Neural cell (in vitro differentiated cells): Measurements from ENCODE around the gene NDST1. TPM values are rescaled to one million over a fixed set of nuclear protein-coding genes. Genes with fewer than 3 reads are reported as not detected.

ENCODE experiments used
- H2AFZ ChIP-seq: fragments of 200-600, 300-800 bp; sonication (generic), shearing (Covaris generic); 2 replicates; pipeline ENCODE4 v1.6.0; 2014; ENCODE audit warnings: low read depth, mild to moderate bottlenecking, antibody characterized with exemption, low read length, moderate library complexity
- H3F3A ChIP-seq: fragments of 200-600 bp; shearing (Covaris generic); 2 replicates; pipeline ENCODE4 v1.6.1; 2016; ENCODE audit warnings: mild to moderate bottlenecking, moderate library complexity, mixed read lengths, antibody characterized with exemption, low read length; ENCODE audit not compliant: insufficient read depth, poor library complexity, severe bottlenecking
- H3K27ac ChIP-seq: fragments of 200-600, 300-800 bp; sonication (generic), shearing (Covaris generic); 2 replicates; pipeline ENCODE4 v1.5.1; 2014; ENCODE audit warnings: mild to moderate bottlenecking, low read length, moderate library complexity
- H3K27me3 ChIP-seq: fragments of 300-800, 200-600 bp; sonication (generic), shearing (Covaris generic); 2 replicates; pipeline ENCODE4 v1.6.0; 2014; ENCODE audit warnings: mild to moderate bottlenecking, low read depth, low read length, moderate library complexity; ENCODE audit not compliant: insufficient read depth
- H3K36me3 ChIP-seq: fragments of 300-800, 200-600 bp; sonication (generic), shearing (Covaris generic); 2 replicates; pipeline ENCODE4 v1.5.1; 2014; ENCODE audit warnings: mild to moderate bottlenecking, antibody characterized with exemption, low read length, moderate library complexity; ENCODE audit not compliant: insufficient read depth
- H3K4me2 ChIP-seq: fragments of 300-800, 200-600 bp; sonication (generic), shearing (Covaris generic); 2 replicates; pipeline ENCODE4 v1.6.0; 2014; ENCODE audit warnings: mild to moderate bottlenecking, low read length
- H3K4me3 ChIP-seq: fragments of 300-800, 200-600 bp; sonication (generic), shearing (Covaris generic); 2 replicates; pipeline ENCODE4 v1.5.1; 2014; ENCODE audit warnings: mild to moderate bottlenecking, low read length, moderate library complexity
- H3K79me2 ChIP-seq: fragments of 200-600 bp; shearing (Covaris generic); replicated peaks from 2 replicates; pipeline ENCODE4 v1.6.0; 2014; ENCODE audit warnings: mild to moderate bottlenecking, low read length, moderate library complexity; ENCODE audit not compliant: insufficient read depth
- H3K9ac ChIP-seq: fragments of 300-800, 200-600 bp; sonication (generic), shearing (Covaris generic); 2 replicates; pipeline ENCODE4 v1.6.1; 2016; ENCODE audit warnings: mild to moderate bottlenecking, low read length, mixed read lengths
- H3K9me2 ChIP-seq: fragments of 200-600 bp; shearing (Covaris generic); 2 replicates; pipeline ENCODE4 v1.6.1; 2016; ENCODE audit warnings: mild to moderate bottlenecking, low read length, mixed read lengths; ENCODE audit not compliant: insufficient read depth
- H3K9me3 ChIP-seq: fragments of 200-600, 300-800 bp; sonication (generic), shearing (Covaris generic); 2 replicates; pipeline ENCODE4 v1.6.1; 2016; ENCODE audit warnings: mild to moderate bottlenecking, mixed run types, low read length, moderate library complexity, mixed read lengths
- H4K20me1 ChIP-seq: fragments of 200-600 bp; shearing (Covaris generic); 2 replicates; pipeline ENCODE4 v1.6.1; 2016; ENCODE audit warnings: mild to moderate bottlenecking, mixed run types; ENCODE audit not compliant: insufficient read depth
- EP300 ChIP-seq: fragments of 450-650 bp; conservative IDR thresholded peaks from 2 replicates; pipeline ENCODE4 v1.6.1; 2014; ENCODE audit warnings: antibody characterized with exemption, mild to moderate bottlenecking, moderate library complexity; ENCODE audit not compliant: poor library complexity, severe bottlenecking
- EZH2 ChIP-seq: fragments of 200-600, 300-800 bp; shearing (Covaris generic), sonication (generic); IDR thresholded peaks from 2 replicates; pipeline ENCODE4 v1.6.1; 2014; ENCODE audit warnings: antibody characterized with exemption, low read length, borderline replicate concordance, mild to moderate bottlenecking; ENCODE audit not compliant: insufficient read depth, poor library complexity, severe bottlenecking
- MXI1 ChIP-seq: fragments of 450-650 bp; conservative IDR thresholded peaks from 2 replicates; pipeline ENCODE4 v1.6.1; 2014; ENCODE audit warnings: antibody characterized with exemption, mild to moderate bottlenecking; ENCODE audit not compliant: poor library complexity, severe bottlenecking
- POLR2AphosphoS5 ChIP-seq: IDR thresholded peaks from 2 replicates; pipeline ENCODE4 v1.6.1; 2012
- RAD21 ChIP-seq: fragments of 450-650 bp; conservative IDR thresholded peaks from 2 replicates; pipeline ENCODE4 v1.6.1; 2014; ENCODE audit warnings: antibody characterized with exemption, mild to moderate bottlenecking, moderate library complexity
- SMC3 ChIP-seq: fragments of 450-650 bp; conservative IDR thresholded peaks from 2 replicates; pipeline ENCODE4 v1.6.1; 2014; ENCODE audit warnings: antibody characterized with exemption, mild to moderate bottlenecking, moderate library complexity; ENCODE audit not compliant: poor library complexity
- TAF1 ChIP-seq: IDR thresholded peaks from 2 replicates; pipeline ENCODE4 v1.6.1; 2012; ENCODE audit warnings: low read depth
- polyA plus RNA-seq: library from polyadenylated mRNA; depleted of rRNA; stranded (reverse); fragments of >200 nt; gene quantifications from 2 replicates; pipeline ENCODE4 v1.2.3, GENCODE V29; 2014
- TF ChIP-seq, protein P1 (sequence below): IDR thresholded peaks from 2 replicates; pipeline ENCODE4 v1.6.1; 2012; ENCODE audit warnings: borderline replicate concordance
- TF ChIP-seq, protein P2 (sequence below): fragments of 450-650 bp; IDR thresholded peaks from 2 replicates; pipeline ENCODE4 v1.5.1; 2014; ENCODE audit warnings: antibody characterized with exemption, mild to moderate bottlenecking, moderate library complexity; ENCODE audit not compliant: poor library complexity, severe bottlenecking

The NDST1 gene
- polyA plus RNA-seq, 1 donor from 2014 or later = 15.6 TPM

DNA sequence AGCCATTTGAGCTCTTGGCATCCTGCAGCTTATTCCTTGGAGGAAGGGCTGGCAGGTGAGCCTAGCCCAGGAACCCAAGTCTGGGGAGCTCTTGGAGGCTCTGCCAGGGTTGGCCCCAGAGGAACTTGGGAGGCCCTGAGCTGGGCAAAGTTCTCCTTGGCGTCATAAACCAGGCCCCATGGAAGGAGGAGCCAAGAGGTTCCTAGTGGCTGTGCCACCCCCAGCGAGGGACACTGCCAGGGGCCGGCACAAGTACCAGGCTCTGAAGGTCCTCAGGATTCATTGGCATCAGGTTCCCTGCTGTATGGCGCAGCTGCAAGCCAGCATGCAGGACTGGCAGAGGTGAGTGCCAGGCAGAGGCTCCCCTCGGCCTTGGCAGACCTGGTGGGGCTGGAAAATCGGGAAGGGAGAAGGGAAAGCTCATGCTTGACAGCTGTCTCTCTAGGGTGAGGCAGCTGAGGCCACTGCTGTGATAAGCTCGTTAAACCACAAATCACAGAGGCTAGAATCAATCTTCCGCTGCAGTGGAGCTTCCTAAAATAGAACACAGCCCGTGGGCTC is 77.9 kb downstream of the NDST1 start:
- Histone ChIP-seq H2AFZ (no peak overlapping the region), H3K79me2 (no peaks in the 10 kb centered on the region), H3K36me3 (no peaks in the 10 kb centered on the region), H3K4me3 (no peak overlapping the region), H3K27ac (no peak overlapping the region), H3K9me2 (no peaks in the 10 kb centered on the region), H3K9ac (no peak overlapping the region), H3F3A (no peaks in the 10 kb centered on the region), H4K20me1 (no peaks in the 10 kb centered on the region), H3K27me3 (no peaks in the 10 kb centered on the region), H3K4me2 (no peak overlapping the region), H3K9me3 (no peaks in the 10 kb centered on the region)
- TF ChIP-seq TAF1 = no peak
- no peak for TF ChIP-seq EZH2
- TF ChIP-seq SMC3 = no peak
- TF ChIP-seq, protein P1, sequence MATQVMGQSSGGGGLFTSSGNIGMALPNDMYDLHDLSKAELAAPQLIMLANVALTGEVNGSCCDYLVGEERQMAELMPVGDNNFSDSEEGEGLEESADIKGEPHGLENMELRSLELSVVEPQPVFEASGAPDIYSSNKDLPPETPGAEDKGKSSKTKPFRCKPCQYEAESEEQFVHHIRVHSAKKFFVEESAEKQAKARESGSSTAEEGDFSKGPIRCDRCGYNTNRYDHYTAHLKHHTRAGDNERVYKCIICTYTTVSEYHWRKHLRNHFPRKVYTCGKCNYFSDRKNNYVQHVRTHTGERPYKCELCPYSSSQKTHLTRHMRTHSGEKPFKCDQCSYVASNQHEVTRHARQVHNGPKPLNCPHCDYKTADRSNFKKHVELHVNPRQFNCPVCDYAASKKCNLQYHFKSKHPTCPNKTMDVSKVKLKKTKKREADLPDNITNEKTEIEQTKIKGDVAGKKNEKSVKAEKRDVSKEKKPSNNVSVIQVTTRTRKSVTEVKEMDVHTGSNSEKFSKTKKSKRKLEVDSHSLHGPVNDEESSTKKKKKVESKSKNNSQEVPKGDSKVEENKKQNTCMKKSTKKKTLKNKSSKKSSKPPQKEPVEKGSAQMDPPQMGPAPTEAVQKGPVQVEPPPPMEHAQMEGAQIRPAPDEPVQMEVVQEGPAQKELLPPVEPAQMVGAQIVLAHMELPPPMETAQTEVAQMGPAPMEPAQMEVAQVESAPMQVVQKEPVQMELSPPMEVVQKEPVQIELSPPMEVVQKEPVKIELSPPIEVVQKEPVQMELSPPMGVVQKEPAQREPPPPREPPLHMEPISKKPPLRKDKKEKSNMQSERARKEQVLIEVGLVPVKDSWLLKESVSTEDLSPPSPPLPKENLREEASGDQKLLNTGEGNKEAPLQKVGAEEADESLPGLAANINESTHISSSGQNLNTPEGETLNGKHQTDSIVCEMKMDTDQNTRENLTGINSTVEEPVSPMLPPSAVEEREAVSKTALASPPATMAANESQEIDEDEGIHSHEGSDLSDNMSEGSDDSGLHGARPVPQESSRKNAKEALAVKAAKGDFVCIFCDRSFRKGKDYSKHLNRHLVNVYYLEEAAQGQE = no peak
- no peak for TF ChIP-seq POLR2AphosphoS5
- TF ChIP-seq EP300 = no peak
- TF ChIP-seq, protein P2, sequence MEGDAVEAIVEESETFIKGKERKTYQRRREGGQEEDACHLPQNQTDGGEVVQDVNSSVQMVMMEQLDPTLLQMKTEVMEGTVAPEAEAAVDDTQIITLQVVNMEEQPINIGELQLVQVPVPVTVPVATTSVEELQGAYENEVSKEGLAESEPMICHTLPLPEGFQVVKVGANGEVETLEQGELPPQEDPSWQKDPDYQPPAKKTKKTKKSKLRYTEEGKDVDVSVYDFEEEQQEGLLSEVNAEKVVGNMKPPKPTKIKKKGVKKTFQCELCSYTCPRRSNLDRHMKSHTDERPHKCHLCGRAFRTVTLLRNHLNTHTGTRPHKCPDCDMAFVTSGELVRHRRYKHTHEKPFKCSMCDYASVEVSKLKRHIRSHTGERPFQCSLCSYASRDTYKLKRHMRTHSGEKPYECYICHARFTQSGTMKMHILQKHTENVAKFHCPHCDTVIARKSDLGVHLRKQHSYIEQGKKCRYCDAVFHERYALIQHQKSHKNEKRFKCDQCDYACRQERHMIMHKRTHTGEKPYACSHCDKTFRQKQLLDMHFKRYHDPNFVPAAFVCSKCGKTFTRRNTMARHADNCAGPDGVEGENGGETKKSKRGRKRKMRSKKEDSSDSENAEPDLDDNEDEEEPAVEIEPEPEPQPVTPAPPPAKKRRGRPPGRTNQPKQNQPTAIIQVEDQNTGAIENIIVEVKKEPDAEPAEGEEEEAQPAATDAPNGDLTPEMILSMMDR = no peak
- no peak for TF ChIP-seq MXI1
- TF ChIP-seq RAD21 = no peak

DNA sequence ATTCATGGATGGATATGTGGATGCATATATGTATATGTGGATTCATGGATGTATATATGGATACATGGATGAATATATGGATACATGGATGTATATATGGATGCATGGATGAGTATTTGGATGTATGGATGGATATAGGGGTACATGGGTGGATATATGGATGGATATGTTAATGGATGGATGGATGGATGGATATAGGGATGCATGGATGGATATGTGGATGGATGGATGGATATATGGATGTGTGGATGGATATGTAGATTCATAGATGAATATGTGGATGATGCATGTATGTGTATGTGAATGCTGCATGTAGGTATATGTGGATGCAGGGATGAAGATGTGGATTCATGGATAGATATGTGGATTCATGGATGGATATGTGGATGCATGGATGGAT is 79.1 kb downstream of the NDST1 start:
- Histone ChIP-seq H3K4me2 (no peak overlapping the region), H3K79me2 (no peaks in the 10 kb centered on the region), H3K9me3 (no peaks in the 10 kb centered on the region), H3K9ac (no peak overlapping the region), H3F3A (no peaks in the 10 kb centered on the region), H3K9me2 (no peaks in the 10 kb centered on the region), H4K20me1 (no peaks in the 10 kb centered on the region), H3K27me3 (no peaks in the 10 kb centered on the region), H3K27ac (no peak overlapping the region), H3K4me3 (no peak overlapping the region), H3K36me3 (no peaks in the 10 kb centered on the region), H2AFZ (no peak overlapping the region)
- TF ChIP-seq EZH2 = no peak
- TF ChIP-seq, protein P1 = no peak
- TF ChIP-seq TAF1 = no peak
- no peak for TF ChIP-seq EP300
- no peak for TF ChIP-seq POLR2AphosphoS5
- TF ChIP-seq, protein P2 = no peak
- no peak for TF ChIP-seq SMC3
- no peak for TF ChIP-seq MXI1
- TF ChIP-seq RAD21 = no peak
